HCT116 (cell line): Measurements from ENCODE around the gene NEDD4. TPM values are rescaled to one million over a fixed set of nuclear protein-coding genes. Genes with fewer than 3 reads are reported as not detected.

Source experiments
- ATAC-seq: fragments of 200-7000 bp; cut with Tn5 transposase; 2 replicates; pipeline ENCODE4 v1.9.1; 2020; ENCODE audit warnings: mild to moderate bottlenecking, moderate library complexity
- BruUV-seq: library from RNA; stranded (reverse); fragments of 400-500 nt; replicated peaks from 2 replicates; lab custom pipeline; 2021; lab: Mats Ljungman, UMichigan
- CTCF ChIA-PET: fragments of 300-600 bp; sonication (Branson Sonifier 250); formaldehyde crosslinking; loops from one replicate; lab custom pipeline; 2021; ENCODE audit warnings: antibody characterized with exemption; lab: Charles Lee
- POLR2A ChIA-PET: fragments of 300-600, 350-600 bp; sonication (Branson Sonifier 250); formaldehyde crosslinking; loops from one replicate; lab custom pipeline; 2021; ENCODE audit warnings: antibody characterized with exemption; lab: Charles Lee
- RAD21 ChIA-PET, 2 experiments: fragments of 300-600 bp; sonication (Branson Sonifier 250); formaldehyde crosslinking; loops; one replicate each; lab custom pipeline; 2023; ENCODE audit warnings: low total read pairs in 2 of 2; ENCODE audit not compliant: uncharacterized antibody in 2 of 2, unreplicated experiment in 2 of 2, low non-redundant PET in 1 of 2; lab: Charles Lee
- DNase-seq: peaks from one replicate; pipeline ENCODE4 v3.0.0-alpha.2; 2010; ENCODE audit warnings: low read depth, low spot score
- H2AFZ ChIP-seq: fragments of 200-600 bp; shearing (Covaris generic), sonication (generic); 2 replicates; pipeline ENCODE4 v1.6.1; 2017; ENCODE audit warnings: low read depth, mixed run types, mixed read lengths, antibody characterized with exemption, low read length; ENCODE audit not compliant: poor library complexity, severe bottlenecking
- H3K27ac ChIP-seq: 2 replicates; pipeline ENCODE4 v1.5.1; 2012; ENCODE audit warnings: low read depth, low read length
- H3K27me3 ChIP-seq: fragments of 200-600 bp; sonication (generic); 2 replicates; pipeline ENCODE4 v1.6.1; 2016; ENCODE audit warnings: mixed run types, low read length, mixed read lengths; ENCODE audit not compliant: insufficient read depth
- H3K36me3 ChIP-seq, 2 experiments: fragments of 200-500 bp in 1 of 2; fragments of 200-600 bp in 1 of 2; sonication (Bioruptor generic) in 1 of 2; sonication (generic) in 1 of 2; 2 replicates each; pipeline versions ENCODE4 v1.5.1 to v1.6.1; 2014 to 2016; ENCODE audit warnings: low read length in 2 of 2, inconsistent platforms in 1 of 2, mixed read lengths in 1 of 2, mixed run types in 1 of 2; ENCODE audit not compliant: insufficient read depth in 2 of 2, control insufficient read depth in 1 of 2
- H3K4me1 ChIP-seq, 2 experiments: fragments of 200-600 bp in 1 of 2; sonication (generic) in 1 of 2; 2 replicates each; pipeline versions ENCODE4 v1.5.1 to v1.6.1; 2012 to 2017; ENCODE audit warnings: low read length in 2 of 2, inconsistent platforms in 1 of 2, mild to moderate bottlenecking in 1 of 2, mixed read lengths in 1 of 2, mixed run types in 1 of 2, moderate library complexity in 1 of 2; ENCODE audit not compliant: insufficient read depth in 2 of 2, control insufficient read depth in 1 of 2
- H3K4me2 ChIP-seq: fragments of 200-600 bp; sonication (generic); 2 replicates; pipeline ENCODE4 v1.6.1; 2017; ENCODE audit warnings: mixed run types, low read length, mixed read lengths
- H3K4me3 ChIP-seq, 2 experiments: fragments of 200-600 bp in 1 of 2; sonication (generic) in 1 of 2; replicated peaks in 1 of 2; 2 replicates each; pipeline ENCODE4 v1.5.1; 2011 to 2016; ENCODE audit warnings: low read length in 2 of 2, control low read depth in 1 of 2, low read depth in 1 of 2, mild to moderate bottlenecking in 1 of 2, mixed read lengths in 1 of 2, mixed run types in 1 of 2
- H3K79me2 ChIP-seq: fragments of 200-600 bp; sonication (generic); 2 replicates; pipeline ENCODE4 v1.6.1; 2017; ENCODE audit warnings: mild to moderate bottlenecking, mixed run types, low read length, moderate library complexity, mixed read lengths; ENCODE audit not compliant: insufficient read depth
- H3K9ac ChIP-seq: fragments of 200-600 bp; sonication (generic); 2 replicates; pipeline ENCODE4 v1.6.1; 2016; ENCODE audit warnings: low read length, mixed read lengths
- H3K9me2 ChIP-seq: fragments of 200-600 bp; sonication (generic), shearing (Covaris generic); 2 replicates; pipeline ENCODE4 v1.6.1; 2017; ENCODE audit warnings: mixed run types, mild to moderate bottlenecking, moderate library complexity; ENCODE audit not compliant: insufficient read depth
- H3K9me3 ChIP-seq, 2 experiments: fragments of 200-500 bp in 1 of 2; fragments of 200-600 bp in 1 of 2; sonication (Bioruptor generic) in 1 of 2; sonication (generic) in 1 of 2; 2 replicates each; pipeline ENCODE4 v1.6.1; 2014 to 2017; ENCODE audit warnings: low read length in 2 of 2, mixed read lengths in 2 of 2, inconsistent platforms in 1 of 2, low read depth in 1 of 2, mild to moderate bottlenecking in 1 of 2, mixed run types in 1 of 2, moderate library complexity in 1 of 2; ENCODE audit not compliant: control insufficient read depth in 1 of 2, insufficient read depth in 1 of 2
- H4K20me1 ChIP-seq: fragments of 200-600 bp; sonication (generic), shearing (Covaris generic); 2 replicates; pipeline ENCODE4 v1.6.1; 2017; ENCODE audit warnings: mixed run types, mild to moderate bottlenecking, moderate library complexity; ENCODE audit not compliant: insufficient read depth
- ATF3 ChIP-seq: IDR thresholded peaks from 2 replicates; pipeline ENCODE4 v1.6.1; 2012
- CBX3 ChIP-seq: IDR thresholded peaks from 2 replicates; pipeline ENCODE4 v1.6.1; 2012; ENCODE audit warnings: low read depth
- CEBPB ChIP-seq: IDR thresholded peaks from 2 replicates; pipeline ENCODE4 v1.6.1; 2012; ENCODE audit warnings: low read depth
- CTCF ChIP-seq, 3 experiments: fragments of 200-600 bp in 1 of 3; sonication (generic) in 1 of 3; IDR thresholded peaks in 2 of 3; conservative IDR thresholded peaks in 1 of 3; 2 replicates each; pipeline ENCODE4 v1.5.1; 2012 to 2017; ENCODE audit warnings: low read depth in 2 of 3, low read length in 2 of 3, antibody characterized with exemption in 1 of 3, borderline replicate concordance in 1 of 3, control low read depth in 1 of 3, mild to moderate bottlenecking in 1 of 3, mixed read lengths in 1 of 3, mixed run types in 1 of 3, moderate library complexity in 1 of 3; ENCODE audit not compliant: insufficient read depth in 1 of 3
- EGR1 ChIP-seq: IDR thresholded peaks from 2 replicates; pipeline ENCODE4 v1.6.1; 2012; ENCODE audit warnings: low read depth
- EZH2 ChIP-seq: fragments of 200-600 bp; sonication (generic); IDR thresholded peaks from 2 replicates; pipeline ENCODE4 v1.6.1; 2017; ENCODE audit warnings: antibody characterized with exemption, mixed run types
- EZH2phosphoT487 ChIP-seq: fragments of 200-600 bp; IDR thresholded peaks from 2 replicates; pipeline ENCODE4 v1.6.1; 2018; ENCODE audit warnings: antibody characterized with exemption, borderline replicate concordance
- FOSL1 ChIP-seq: IDR thresholded peaks from 2 replicates; pipeline ENCODE4 v1.6.1; 2012; ENCODE audit warnings: low read depth
- JUND ChIP-seq: IDR thresholded peaks from 2 replicates; pipeline ENCODE4 v1.6.1; 2012
- MAX ChIP-seq: IDR thresholded peaks from 2 replicates; pipeline ENCODE4 v1.6.1; 2012
- POLR2A ChIP-seq: IDR thresholded peaks from 2 replicates; pipeline ENCODE4 v1.7.0; 2011; ENCODE audit warnings: borderline replicate concordance; ENCODE audit not compliant: insufficient read depth, insufficient read length; ENCODE audit errors: extremely low read depth
- RAD21 ChIP-seq: IDR thresholded peaks from 2 replicates; pipeline ENCODE4 v1.6.1; 2012; ENCODE audit warnings: low read depth, mild to moderate bottlenecking
- REST ChIP-seq: IDR thresholded peaks from 2 replicates; pipeline ENCODE4 v1.6.1; 2012; ENCODE audit warnings: low read depth
- SIN3A ChIP-seq: IDR thresholded peaks from 2 replicates; pipeline ENCODE4 v1.6.1; 2012; ENCODE audit warnings: low read depth
- SP1 ChIP-seq: IDR thresholded peaks from 2 replicates; pipeline ENCODE4 v1.6.1; 2012; ENCODE audit warnings: low read depth
- YY1 ChIP-seq: IDR thresholded peaks from 2 replicates; pipeline ENCODE4 v1.6.1; 2011; ENCODE audit warnings: low read length, low read depth, moderate library complexity, mild to moderate bottlenecking; ENCODE audit not compliant: insufficient replicate concordance; ENCODE audit errors: extremely low read depth
- ZBTB33 ChIP-seq: IDR thresholded peaks from 2 replicates; pipeline ENCODE4 v1.6.1; 2011; ENCODE audit warnings: mild to moderate bottlenecking, low read length, moderate library complexity; ENCODE audit not compliant: insufficient replicate concordance; ENCODE audit errors: extremely low read depth
- ZFX ChIP-seq: fragments of 450-650 bp; IDR thresholded peaks from 2 replicates; pipeline ENCODE4 v1.6.1; 2017
- ZNF274 ChIP-seq: fragments of 200-500 bp; sonication (Bioruptor generic); IDR thresholded peaks from 2 replicates; pipeline ENCODE4 v1.6.1; 2014; ENCODE audit warnings: mild to moderate bottlenecking, low read depth, low read length, inconsistent platforms
- intact Hi-C: fragments of 100-400 bp; cut with micrococcal nuclease; formaldehyde crosslinking; loops from 2 replicates; pipeline ENCODE4 v1.10.0; 2022
- total RNA-seq: library from RNA; stranded (reverse); gene quantifications from one replicate; pipeline ENCODE4 v1.2.1, GENCODE V29; 2021; ENCODE audit not compliant: unreplicated experiment

The NEDD4 gene
- total RNA-seq, 1 experiment from 2014 or later, result 13.7 TPM

DNA sequence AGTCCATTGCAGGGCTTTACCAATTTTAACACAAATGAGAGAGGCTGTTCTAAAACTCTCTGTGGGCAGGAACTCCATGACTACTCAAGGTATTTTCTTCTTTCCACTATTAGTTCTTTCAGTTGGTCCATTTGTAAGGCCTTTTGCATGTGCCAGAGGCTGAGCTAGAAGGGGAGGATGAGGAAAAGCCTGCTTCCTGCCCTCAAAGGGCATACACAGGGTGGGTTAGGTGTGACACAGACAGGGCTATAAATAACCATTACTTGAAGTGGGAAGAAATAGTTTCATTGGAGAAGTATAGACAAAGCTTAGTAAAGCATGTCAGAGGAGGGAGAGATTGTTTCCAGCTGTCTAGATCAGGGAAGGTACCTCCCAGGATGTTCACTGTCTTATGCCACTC, 198.4 kb downstream of the NEDD4 start:
- BruUV-seq, result no TSS peak
- no peaks in the 10 kb centered on the region for H3K27me3 ChIP-seq
- no peak for TF ChIP-seq CTCF (IDR thresholded peaks at IDR 0.05 in 2 of 3, conservative IDR thresholded peaks at IDR 0.05 in 1 of 3; ENCODE audit: borderline replicate concordance in 1 of 3, insufficient read depth in 1 of 3, low read depth in 2 of 3, low read length in 2 of 3)
- TF ChIP-seq FOSL1, result no peak
- TF ChIP-seq RAD21, result no peak
- no peak for TF ChIP-seq SIN3A
- TF ChIP-seq POLR2A, result no peak
- TF ChIP-seq ATF3, result no peak
- no peak for TF ChIP-seq JUND
- no peak for TF ChIP-seq CBX3
- no peak for TF ChIP-seq REST
- no peak for TF ChIP-seq EZH2
- TF ChIP-seq ZNF274, result no peak
- no peak for TF ChIP-seq ZFX
- TF ChIP-seq EZH2phosphoT487, result no peak
- no peak for TF ChIP-seq MAX
- TF ChIP-seq SP1, result no peak
- no peak for TF ChIP-seq CEBPB
- TF ChIP-seq EGR1, result no peak
- no peak for TF ChIP-seq YY1
- no peak for TF ChIP-seq ZBTB33
- H3K36me3 ChIP-seq, result no peaks in the 10 kb centered on the region
- DNase-seq (no peak), ATAC-seq (no peak)
- no peak overlapping the region for H3K9ac ChIP-seq
- H3K79me2 ChIP-seq, result no peaks in the 10 kb centered on the region
- H4K20me1 ChIP-seq, result no peaks in the 10 kb centered on the region
- RAD21 ChIA-PET, result no interaction called here
- CTCF ChIA-PET, result no interaction called here
- H3K9me3 ChIP-seq, result no peaks in the 10 kb centered on the region
- intact Hi-C loops, result loop anchor here (10.0 kb wide), 1 partner anchor 270 kb away; no protein-coding TSS in a partner anchor
- H2AFZ ChIP-seq, result no peak overlapping the region
- no peak overlapping the region for H3K4me3 ChIP-seq
- H3K9me2 ChIP-seq, result no peaks in the 10 kb centered on the region
- H3K27ac ChIP-seq, result no peak overlapping the region
- POLR2A ChIA-PET, result no interaction called here
- peaks cover 0 to 21% of the 10 kb centered on the region in 2 experiments; a peak in 2 of 4 replicates for H3K4me1 ChIP-seq
- H3K4me2 ChIP-seq, result no peak overlapping the region
